Left renal cortex interstitium (tissue), 4 donors: ENCODE measurements around the gene UMPS. TPM values are rescaled to one million over a fixed set of nuclear protein-coding genes. Genes with fewer than 3 reads are reported as not detected.
"Not testable (repeated sequence)": the region's sequence is repeated elsewhere in the genome, so short reads cannot be mapped to it uniquely, and the experiment has no call there.

Source experiments
- DNase-seq, 4 donors: peaks; one replicate each; pipeline ENCODE4 v3.0.0-alpha.2; 2013; ENCODE audit warnings: low read depth in 4 of 4, low spot score in 2 of 4, missing footprints in 1 of 4
- polyA plus RNA-seq, 4 donors: library from polyadenylated mRNA; unstranded; fragments of 120-200 nt; gene quantifications; one replicate each; pipeline ENCODE4 v1.2.1, GENCODE V29; 2013; ENCODE audit not compliant: insufficient read length in 4 of 4

UMPS gene
- polyA plus RNA-seq, 4 donors, result 43.5 to 51.8 (median 49.3) TPM

DNA sequence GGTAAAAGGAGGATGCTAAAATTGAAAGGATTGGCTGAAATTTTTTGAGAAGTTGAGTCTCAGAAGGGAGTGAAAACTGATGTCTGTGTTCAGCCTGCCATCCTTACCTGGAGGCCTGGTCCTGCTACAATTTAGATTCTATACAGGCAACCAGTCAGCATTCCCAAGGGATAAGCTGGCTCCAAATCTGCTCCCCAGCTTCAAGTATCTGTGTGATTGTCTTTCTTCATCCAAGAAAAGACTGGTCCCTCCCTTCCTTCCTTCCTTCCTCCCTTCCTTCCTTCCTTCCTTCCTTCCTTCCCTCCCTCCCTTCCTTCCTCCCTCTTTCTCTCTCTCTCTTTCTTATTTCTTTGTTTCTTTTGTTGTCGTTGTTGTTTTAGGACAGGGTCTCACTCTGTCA, 24.7 kb upstream of the UMPS start:
- DNase-seq, result no peak

- not testable (repeated sequence) for DNase-seq
Measured at GRCh38 chr3:124707223-124707622, 23.0 kb upstream of the UMPS start.

- no peak for DNase-seq
Measured at GRCh38 chr3:124707656-124708062, 22.6 kb upstream of the UMPS start.

GRCh38 chr3:124714223-124714853, 15.9 kb upstream of the UMPS start:
- DNase-seq, result no peak

GRCh38 chr3:124722589-124722988, 7.7 kb upstream of the UMPS start:
- no peak for DNase-seq

- no peak for DNase-seq
Measured at GRCh38 chr3:124730941-124731297, 667 bp downstream of the UMPS start.

- no peak for DNase-seq
Measured at GRCh38 chr3:124731760-124732159, 1.5 kb downstream of the UMPS start.

DNA sequence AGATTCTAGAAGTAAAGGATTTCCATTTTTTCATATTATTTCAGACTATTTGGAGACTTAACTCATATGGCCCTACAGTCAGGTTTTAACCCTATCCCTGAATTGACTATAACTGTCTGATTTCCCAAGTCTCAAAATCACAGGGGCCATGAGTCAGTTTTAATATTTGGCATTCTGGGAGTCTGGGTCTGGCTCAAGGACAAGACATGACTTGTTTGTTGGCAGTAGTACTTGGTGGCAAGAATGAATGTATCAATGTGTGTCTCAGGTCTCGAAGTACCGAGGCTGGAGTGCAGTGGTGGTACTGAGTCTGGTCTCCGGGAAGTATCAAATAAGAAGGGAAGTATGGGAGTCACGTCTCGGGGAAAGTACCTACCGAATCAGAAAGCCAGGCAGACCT, 10.8 kb downstream of the UMPS start:
- no peak for DNase-seq

- DNase-seq, result no peak
Measured at GRCh38 chr3:124745756-124746155, 15.5 kb downstream of the UMPS start.

GRCh38 chr3:124747111-124747981, 17.1 kb downstream of the UMPS start:
- DNase-seq, result no peak

DNA sequence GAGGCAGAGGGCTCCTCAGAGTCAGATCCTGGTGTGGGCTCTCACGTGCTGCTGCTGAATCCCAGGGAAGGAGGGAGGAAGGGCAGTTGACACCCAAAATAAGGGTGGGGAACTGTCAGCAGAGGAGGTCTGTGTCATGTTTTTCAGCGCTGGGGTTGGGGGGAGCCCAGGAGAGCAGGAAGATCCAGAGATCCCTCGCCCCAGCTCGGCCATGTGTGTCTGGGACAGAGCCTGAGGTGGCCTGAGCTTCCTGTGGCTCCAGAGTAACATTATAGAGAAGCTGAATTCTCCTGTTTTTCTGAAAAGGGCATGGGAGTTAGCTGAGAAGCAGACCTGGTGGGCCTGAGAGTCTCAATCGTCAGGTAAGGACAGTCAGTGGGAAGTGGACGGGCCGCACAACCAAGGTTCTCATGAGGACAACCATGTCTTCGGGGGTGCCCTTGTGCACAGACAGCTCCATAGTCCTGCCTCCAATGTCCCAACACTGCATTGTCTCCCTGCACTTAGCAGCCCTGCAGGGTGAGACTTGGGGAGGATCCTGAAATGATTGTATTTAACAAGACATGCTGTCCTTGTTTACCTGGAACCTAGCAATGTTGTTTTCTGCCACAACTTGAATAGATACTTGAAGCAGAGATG, 18.4 kb downstream of the UMPS start:
- no peak for DNase-seq

DNA sequence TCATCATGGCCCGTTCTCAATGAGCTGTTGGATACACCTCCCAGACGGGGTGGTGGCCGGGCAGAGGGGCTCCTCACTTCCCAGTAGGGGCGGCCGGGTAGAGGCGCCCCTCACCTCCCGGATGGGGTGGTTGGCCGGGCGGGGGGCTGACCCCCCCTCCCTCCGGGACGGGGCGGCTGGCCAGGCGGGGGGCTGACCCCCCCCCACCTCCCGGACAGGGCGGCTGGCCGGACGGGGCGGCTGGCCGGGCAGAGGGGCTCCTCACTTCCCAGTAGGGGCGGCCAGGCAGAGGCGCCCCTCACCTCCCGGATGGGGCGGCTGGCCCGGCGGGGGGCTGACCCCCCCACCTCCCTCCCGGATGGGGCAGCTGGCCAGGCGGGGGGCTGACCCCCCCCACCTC, 19.6 kb downstream of the UMPS start:
- DNase-seq, result not testable (repeated sequence)

DNA sequence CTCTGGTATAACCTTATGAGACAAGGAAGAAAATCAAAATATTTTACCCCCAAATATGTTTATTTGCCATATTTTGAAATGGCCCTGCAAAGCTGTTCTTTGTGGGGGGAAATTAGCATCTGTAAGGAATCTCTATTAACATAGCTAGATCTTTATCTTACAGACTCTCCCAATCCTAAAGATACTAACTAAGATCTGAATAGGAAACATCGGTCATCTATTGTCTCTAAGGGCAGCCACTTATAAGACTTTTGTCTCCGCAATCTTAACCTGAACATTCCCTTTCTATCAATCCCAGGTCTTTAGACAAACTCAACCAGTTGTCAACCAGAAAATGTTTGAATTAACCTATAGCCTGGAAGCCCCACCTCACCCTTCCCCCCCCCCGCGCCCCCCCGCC, 21.2 kb downstream of the UMPS start:
- no peak for DNase-seq

GRCh38 chr3:124752051-124752450, 21.8 kb downstream of the UMPS start:
- no peak for DNase-seq

GRCh38 chr3:124757926-124758325, 27.7 kb downstream of the UMPS start:
- DNase-seq, result not testable (repeated sequence)

- no peak for DNase-seq
Measured at GRCh38 chr3:124758851-124759635, 28.8 kb downstream of the UMPS start.

GRCh38 chr3:124759666-124760401, 29.6 kb downstream of the UMPS start:
- no peak for DNase-seq

DNA sequence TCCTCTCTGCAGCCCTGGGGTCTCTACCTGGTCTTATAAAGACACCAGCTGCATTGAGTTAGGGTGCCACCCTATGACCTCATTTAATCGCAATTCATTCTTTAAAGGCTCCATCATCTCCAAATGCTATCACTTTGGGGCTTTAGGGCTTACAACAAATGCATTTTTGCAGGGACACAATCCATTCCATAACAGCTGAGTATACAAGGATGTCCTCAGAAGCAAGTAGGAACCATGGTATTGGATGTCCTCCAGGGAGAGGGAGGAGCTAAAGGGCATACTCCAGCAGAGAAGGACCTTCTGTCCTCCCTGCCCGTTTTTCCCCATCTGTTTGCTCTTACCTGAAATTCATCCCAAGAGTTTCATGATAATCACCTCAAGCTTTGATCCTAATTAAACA, 30.3 kb downstream of the UMPS start:
- no peak for DNase-seq

GRCh38 chr3:124761250-124761796, 31.1 kb downstream of the UMPS start:
- DNase-seq, result no peak
